H9 (cell line): ENCODE measurements around the gene CENPI. TPM values are rescaled to one million over a fixed set of nuclear protein-coding genes. Genes with fewer than 3 reads are reported as not detected.

Experiments
- DNase-seq: peaks from one replicate; pipeline ENCODE4 v3.0.0-alpha.2; 2017
- H2AFZ ChIP-seq: one replicate; pipeline ENCODE4 v1.6.1; 2013; ENCODE audit warnings: mild to moderate bottlenecking, low read length, control low read depth, moderate library complexity
- H2AK5ac ChIP-seq: 2 replicates; pipeline ENCODE4 v1.6.1; 2013; ENCODE audit warnings: low read length, control low read depth, mixed read lengths; ENCODE audit not compliant: insufficient read length
- H2BK120ac ChIP-seq: one replicate; pipeline ENCODE4 v1.6.1; 2013; ENCODE audit warnings: low read depth, mild to moderate bottlenecking, low read length, control low read depth, inconsistent platforms; ENCODE audit not compliant: poor library complexity, severe bottlenecking
- H2BK12ac ChIP-seq: 2 replicates; pipeline ENCODE4 v1.6.1; 2013; ENCODE audit warnings: low read length, control low read depth, mixed read lengths, low read depth; ENCODE audit not compliant: insufficient read length
- H2BK15ac ChIP-seq: 2 replicates; pipeline ENCODE4 v1.6.1; 2013; ENCODE audit warnings: low read depth, low read length, control low read depth
- H2BK20ac ChIP-seq: one replicate; pipeline ENCODE4 v1.6.1; 2013; ENCODE audit warnings: low read depth, mild to moderate bottlenecking, low read length, control low read depth, inconsistent platforms; ENCODE audit not compliant: poor library complexity, severe bottlenecking
- H2BK5ac ChIP-seq: 2 replicates; pipeline ENCODE4 v1.6.1; 2013; ENCODE audit warnings: low read length, control low read depth, mixed read lengths; ENCODE audit not compliant: insufficient read length
- H3K14ac ChIP-seq: 2 replicates; pipeline ENCODE4 v1.6.1; 2013; ENCODE audit warnings: low read length, control low read depth; ENCODE audit not compliant: insufficient read depth
- H3K18ac ChIP-seq: 2 replicates; pipeline ENCODE4 v1.6.1; 2013; ENCODE audit warnings: low read depth, mild to moderate bottlenecking, mixed read lengths, low read length, control low read depth; ENCODE audit not compliant: insufficient read length
- H3K23ac ChIP-seq: 2 replicates; pipeline ENCODE4 v1.6.1; 2013; ENCODE audit warnings: low read length, control low read depth, mixed read lengths, low read depth; ENCODE audit not compliant: insufficient read length
- H3K23me2 ChIP-seq: 2 replicates; pipeline ENCODE4 v1.6.1; 2013; ENCODE audit warnings: low read depth, mild to moderate bottlenecking, mixed read lengths, low read length, control low read depth; ENCODE audit not compliant: insufficient read length, poor library complexity, severe bottlenecking
- H3K27ac ChIP-seq: 2 replicates; pipeline ENCODE4 v1.5.1; 2013; ENCODE audit warnings: low read length, control low read depth, mixed read lengths, low read depth; ENCODE audit not compliant: insufficient read length
- H3K27me3 ChIP-seq: 2 replicates; pipeline ENCODE4 v1.6.1; 2013; ENCODE audit warnings: low read length, control low read depth, inconsistent platforms; ENCODE audit not compliant: insufficient read depth
- H3K4ac ChIP-seq: 2 replicates; pipeline ENCODE4 v1.6.1; 2013; ENCODE audit warnings: low read depth, mild to moderate bottlenecking, control low read depth, inconsistent platforms, low read length, moderate library complexity
- H3K4me1 ChIP-seq: 2 replicates; pipeline ENCODE4 v1.6.1; 2013; ENCODE audit warnings: low read length, control low read depth, inconsistent platforms; ENCODE audit not compliant: insufficient read depth
- H3K4me2 ChIP-seq: 2 replicates; pipeline ENCODE4 v1.6.1; 2013; ENCODE audit warnings: low read length, control low read depth, mixed read lengths; ENCODE audit not compliant: insufficient read length, insufficient read depth
- H3K56ac ChIP-seq: 2 replicates; pipeline ENCODE4 v1.6.1; 2013; ENCODE audit warnings: low read depth, mild to moderate bottlenecking, mixed read lengths, low read length, control low read depth; ENCODE audit not compliant: insufficient read length
- H3K79me1 ChIP-seq: 2 replicates; pipeline ENCODE4 v1.6.1; 2013; ENCODE audit warnings: low read depth, mild to moderate bottlenecking, moderate library complexity, low read length, control low read depth, inconsistent platforms; ENCODE audit not compliant: insufficient read depth, poor library complexity, severe bottlenecking
- H3K79me2 ChIP-seq: 2 replicates; pipeline ENCODE4 v1.6.1; 2013; ENCODE audit warnings: low read length, control low read depth, inconsistent platforms; ENCODE audit not compliant: insufficient read depth
- H3K9ac ChIP-seq: 2 replicates; pipeline ENCODE4 v1.6.1; 2013; ENCODE audit warnings: low read length, control low read depth, mixed read lengths; ENCODE audit not compliant: insufficient read length; ENCODE audit errors: extremely low read depth
- H3K9me3 ChIP-seq: one replicate; pipeline ENCODE4 v1.6.1; 2013; ENCODE audit warnings: low read depth, low read length, inconsistent platforms; ENCODE audit not compliant: control insufficient read depth
- H3T11ph ChIP-seq: one replicate; pipeline ENCODE4 v1.6.1; 2013; ENCODE audit warnings: mild to moderate bottlenecking, low read length, control low read depth, inconsistent platforms
- H4K20me1 ChIP-seq: one replicate; pipeline ENCODE4 v1.6.1; 2013; ENCODE audit not compliant: control insufficient read depth, insufficient read length, insufficient read depth
- H4K5ac ChIP-seq: 2 replicates; pipeline ENCODE4 v1.6.1; 2013; ENCODE audit warnings: low read depth, mild to moderate bottlenecking, mixed read lengths, low read length, control low read depth; ENCODE audit not compliant: insufficient read length
- H4K8ac ChIP-seq: replicated peaks from 2 replicates; pipeline ENCODE4 v1.6.1; 2013; ENCODE audit warnings: low read length, control low read depth, mixed read lengths, low read depth; ENCODE audit not compliant: insufficient read length
- H4K91ac ChIP-seq: 2 replicates; pipeline ENCODE4 v1.6.1; 2013; ENCODE audit warnings: low read depth, mild to moderate bottlenecking, moderate library complexity, mixed read lengths, low read length, control low read depth; ENCODE audit not compliant: insufficient read length
- H3K27ac Mint-ChIP-seq, 3 experiments: 2 replicates in 2 of 3; 3 replicates in 1 of 3; pipeline ENCODE4 v1.8.0; 2020 to 2021; ENCODE audit warnings: mixed read lengths in 3 of 3, mild to moderate bottlenecking in 1 of 3, moderate library complexity in 1 of 3
- H3K27me3 Mint-ChIP-seq: 2 replicates; pipeline ENCODE4 v1.8.0; 2021; ENCODE audit warnings: low read depth, mild to moderate bottlenecking, moderate library complexity, mixed read lengths
- H3K36me3 Mint-ChIP-seq, 3 experiments: 2 replicates in 2 of 3; 3 replicates in 1 of 3; pipeline ENCODE4 v1.8.0; 2020 to 2021; ENCODE audit warnings: low read depth in 3 of 3, mixed read lengths in 3 of 3; ENCODE audit not compliant: insufficient read depth in 1 of 3
- H3K4me1 Mint-ChIP-seq, 2 experiments: 2 replicates each; pipeline ENCODE4 v1.8.0; 2020; ENCODE audit warnings: mixed read lengths in 2 of 2
- H3K4me3 Mint-ChIP-seq, 2 experiments: 2 replicates in 1 of 2; 3 replicates in 1 of 2; pipeline ENCODE4 v1.8.0; 2020 to 2021; ENCODE audit warnings: mild to moderate bottlenecking in 2 of 2, mixed read lengths in 2 of 2, moderate library complexity in 1 of 2
- H3K9me3 Mint-ChIP-seq, 2 experiments: 2 replicates in 1 of 2; 3 replicates in 1 of 2; pipeline ENCODE4 v1.8.0; 2020; ENCODE audit warnings: mild to moderate bottlenecking in 2 of 2, mixed read lengths in 2 of 2, moderate library complexity in 1 of 2
- CTCF ChIP-seq: fragments of 200-600 bp; sonication (generic); conservative IDR thresholded peaks from 3 replicates; pipeline ENCODE4 v1.8.0; 2021; ENCODE audit warnings: antibody characterized with exemption, mild to moderate bottlenecking
- WGBS: extraction: QIAGEN DNeasy Blood & Tissue Kit; methylation state at CpG from one replicate; pipeline ENCODE4 v1.1.7; 2013; ENCODE audit warnings: missing lambda C conversion rate, low lambda C conversion rate, mixed read lengths; ENCODE audit not compliant: insufficient read length; ENCODE audit errors: extremely low coverage; 5-methylcytosine and 5-hydroxymethylcytosine counted together
- total RNA-seq: library from RNA; stranded (reverse); gene quantifications from 2 replicates; pipeline ENCODE4 v1.2.1, GENCODE V29; 2021

CENPI gene
- total RNA-seq, 1 experiment from 2014 or later = 20.0 TPM

GRCh38 chrX:101079736-101080270, 18.2 kb upstream of the CENPI start:
- Histone ChIP-seq H2AK5ac (no peak overlapping the region), H3K9ac (no peak overlapping the region), H3K23ac (no peak overlapping the region), H2BK15ac (no peak overlapping the region), H3K23me2 (peaks cover 9% of the 10 kb centered on the region), H4K8ac (no peak overlapping the region), H2BK12ac (no peak overlapping the region), H3K4me2 (peak overlapping the region; percentile 72), H3K79me2 (no peaks in the 10 kb centered on the region), H2AFZ (no peak overlapping the region), H3K4ac (no peak overlapping the region), H3K56ac (no peak overlapping the region), H4K5ac (no peak overlapping the region), H3T11ph (no peak overlapping the region), H3K18ac (no peak overlapping the region), H4K20me1 (no peaks in the 10 kb centered on the region), H3K79me1 (no peaks in the 10 kb centered on the region), H3K4me1 (no peaks in the 10 kb centered on the region), H3K14ac (no peak overlapping the region), H3K9me3 (peaks cover 28% of the 10 kb centered on the region), H2BK120ac (no peak overlapping the region), H4K91ac (no peak overlapping the region), H3K27ac (no peak overlapping the region), H3K27me3 (no peaks in the 10 kb centered on the region; the same call in 1 of the 2 replicates), H2BK20ac (no peak overlapping the region), H2BK5ac (no peak overlapping the region)
- no peaks in the 10 kb centered on the region; a peak in 2 of 7 replicates for H3K36me3 Mint-ChIP-seq
- TF ChIP-seq CTCF = no peak
- H3K27me3 Mint-ChIP-seq = peaks cover 10% of the 10 kb centered on the region
- peak overlapping the region; percentile 80 to 90 for H3K4me3 Mint-ChIP-seq
- peaks cover 53 to 59% of the 10 kb centered on the region in 2 experiments for H3K9me3 Mint-ChIP-seq
- H3K27ac Mint-ChIP-seq = no peak overlapping the region
- no CpG with 5 or more reads among the region's 8 CpGs for WGBS
- DNase-seq = no peak
- peaks cover 14 to 17% of the 10 kb centered on the region in 2 experiments for H3K4me1 Mint-ChIP-seq
